Panc1 (cell line): Measurements from ENCODE around the gene LYPD4. TPM values are rescaled to one million over a fixed set of nuclear protein-coding genes. Genes with fewer than 3 reads are reported as not detected.

Source experiments
- ATAC-seq: fragments of 200-7000 bp; cut with Tn5 transposase; 2 replicates; pipeline ENCODE4 v1.9.1; 2020; ENCODE audit warnings: mild to moderate bottlenecking, moderate library complexity
- BruUV-seq: library from RNA; stranded (reverse); fragments of 400-500 nt; replicated peaks from 2 replicates; lab custom pipeline; 2021; lab: Mats Ljungman, UMichigan
- CTCF ChIA-PET: fragments of 300-600 bp; sonication (Branson Sonifier 250); formaldehyde crosslinking; loops from one replicate; lab custom pipeline; 2022; ENCODE audit warnings: antibody characterized with exemption; lab: Charles Lee
- POLR2A ChIA-PET: fragments of 300-600 bp; sonication (Branson Sonifier 250); formaldehyde crosslinking; loops from one replicate; lab custom pipeline; 2022; ENCODE audit warnings: antibody characterized with exemption; lab: Charles Lee
- DNase-seq: peaks from one replicate; pipeline ENCODE4 v3.0.0-alpha.2; 2010; ENCODE audit warnings: low read depth, low spot score
- H3K27ac ChIP-seq: 2 replicates; pipeline ENCODE4 v1.5.1; 2011; ENCODE audit warnings: mild to moderate bottlenecking, low read length, inconsistent platforms
- H3K27me3 ChIP-seq: fragments of 200-500 bp; sonication (Bioruptor generic); 2 replicates; pipeline ENCODE4 v1.6.0; 2014; ENCODE audit warnings: low read length, inconsistent platforms; ENCODE audit not compliant: control insufficient read depth, insufficient read depth
- H3K36me3 ChIP-seq: fragments of 200-500 bp; sonication (Bioruptor generic); 2 replicates; pipeline ENCODE4 v1.5.1; 2014; ENCODE audit warnings: inconsistent platforms, mild to moderate bottlenecking, low read length, moderate library complexity; ENCODE audit not compliant: control insufficient read depth, insufficient read depth
- H3K4me1 ChIP-seq: 2 replicates; pipeline ENCODE4 v1.5.1; 2011; ENCODE audit warnings: inconsistent platforms, mild to moderate bottlenecking, low read length, moderate library complexity; ENCODE audit not compliant: control insufficient read depth, insufficient read depth
- H3K4me3 ChIP-seq, 2 experiments: 2 replicates each; pipeline ENCODE4 v1.5.1; 2011 to 2012; ENCODE audit warnings: low read depth in 2 of 2, low read length in 2 of 2, mild to moderate bottlenecking in 2 of 2, inconsistent platforms in 1 of 2, moderate library complexity in 1 of 2
- H3K9me3 ChIP-seq: fragments of 200-500 bp; sonication (Bioruptor generic); 2 replicates; pipeline ENCODE4 v1.5.1; 2014; ENCODE audit warnings: low read depth, mild to moderate bottlenecking, inconsistent platforms, low read length, moderate library complexity; ENCODE audit not compliant: control insufficient read depth, insufficient read depth
- CTCF ChIP-seq: fragments of 450-650 bp; IDR thresholded peaks from 2 replicates; pipeline ENCODE4 v1.5.1; 2017; ENCODE audit warnings: mild to moderate bottlenecking
- POLR2AphosphoS5 ChIP-seq: IDR thresholded peaks from 2 replicates; pipeline ENCODE4 v1.6.1; 2012; ENCODE audit warnings: mild to moderate bottlenecking, low read depth, low read length, moderate library complexity
- SIN3A ChIP-seq: IDR thresholded peaks from 2 replicates; pipeline ENCODE4 v1.6.1; 2012; ENCODE audit warnings: low read depth, mild to moderate bottlenecking, low read length, moderate library complexity, borderline replicate concordance; ENCODE audit not compliant: insufficient read depth
- TCF7L2 ChIP-seq: IDR thresholded peaks from 2 replicates; pipeline ENCODE4 v1.6.1; 2011; ENCODE audit warnings: mild to moderate bottlenecking, low read depth, low read length, inconsistent platforms
- in situ Hi-C: cut with HindIII; loops from 2 replicates; pipeline ENCODE4 v1.10.0; 2016; ENCODE audit warnings: low sequenced_read_pairs, low pct_unique_long_range_greater_than_20kb
- intact Hi-C: fragments of 100-400 bp; cut with micrococcal nuclease; formaldehyde crosslinking; loops from one replicate; pipeline ENCODE4 v1.10.0; 2022; ENCODE audit not compliant: unreplicated experiment
- total RNA-seq: library from RNA; stranded (reverse); gene quantifications from one replicate; pipeline ENCODE4 v1.2.1, GENCODE V29; 2021; ENCODE audit not compliant: unreplicated experiment
- TF ChIP-seq, protein P1 (sequence below), 2 experiments: IDR thresholded peaks; 2 replicates each; pipeline ENCODE4 v1.6.1; 2011 to 2012; ENCODE audit warnings: low read depth in 2 of 2, control low read depth in 1 of 2, low read length in 1 of 2, mild to moderate bottlenecking in 1 of 2, moderate library complexity in 1 of 2; ENCODE audit not compliant: insufficient read depth in 1 of 2

The LYPD4 gene
- total RNA-seq, 1 experiment from 2014 or later: not detected

GRCh38 chr19:41801031-41801430, 43.5 kb downstream of the LYPD4 start:
- TF ChIP-seq TCF7L2: no peak
- no peak overlapping the region for H3K27ac ChIP-seq
- no peaks in the 10 kb centered on the region for H3K9me3 ChIP-seq
- H3K4me3 ChIP-seq: no peak overlapping the region
- no peaks in the 10 kb centered on the region for H3K27me3 ChIP-seq
- POLR2A ChIA-PET: no interaction called here
- H3K36me3 ChIP-seq: no peaks in the 10 kb centered on the region
- intact Hi-C loops: no loop called here
- in situ Hi-C loops: no loop called here
- no peaks in the 10 kb centered on the region for H3K4me1 ChIP-seq
- DNase-seq (no peak), ATAC-seq (no peak)
- CTCF ChIA-PET: interaction anchor here (0.6 kb wide), 1 partner anchor 43 kb away, joined by 3 read pairs; no protein-coding TSS in a partner anchor
- no TSS peak for BruUV-seq

DNA sequence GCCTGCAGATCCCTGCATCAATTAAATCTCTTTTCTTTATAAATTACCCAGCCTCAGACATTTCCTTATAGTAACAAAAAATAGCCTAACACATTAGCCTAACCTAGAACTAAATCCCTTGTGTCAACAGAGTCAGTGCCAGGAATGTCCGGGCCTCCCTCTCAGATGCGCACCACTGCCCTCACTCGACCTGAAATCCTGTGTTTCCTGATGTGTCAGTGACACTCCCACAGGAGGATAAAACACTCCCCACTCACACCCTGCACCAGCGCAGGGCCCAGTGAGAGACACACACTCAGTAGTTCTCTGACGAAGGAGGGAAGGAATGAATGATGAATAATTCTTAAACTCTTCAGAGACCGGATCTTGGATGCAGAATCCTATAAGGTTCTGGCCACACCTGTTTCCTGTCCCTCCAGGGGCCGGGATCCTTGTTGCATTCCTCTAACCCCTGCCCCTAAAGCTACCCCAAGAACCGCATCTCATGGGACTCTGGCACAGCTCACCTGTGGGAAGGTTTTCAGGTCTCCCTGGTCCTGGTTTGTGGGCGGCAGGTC, 45.0 kb downstream of the LYPD4 start:
- Histone ChIP-seq H3K9me3 (no peaks in the 10 kb centered on the region), H3K4me3 (no peak overlapping the region), H3K4me1 (no peaks in the 10 kb centered on the region), H3K27ac (no peak overlapping the region), H3K27me3 (no peaks in the 10 kb centered on the region), H3K36me3 (no peaks in the 10 kb centered on the region)
- ChIA-PET POLR2A (no interaction called here), CTCF (no interaction called here)
- no TSS peak for BruUV-seq
- ATAC-seq (no peak), DNase-seq (no peak)
- intact Hi-C loops (no loop called here), in situ Hi-C loops (no loop called here)
- no peak for TF ChIP-seq POLR2AphosphoS5
- TF ChIP-seq SIN3A: no peak
- no peak for TF ChIP-seq CTCF
- TF ChIP-seq, protein P1, sequence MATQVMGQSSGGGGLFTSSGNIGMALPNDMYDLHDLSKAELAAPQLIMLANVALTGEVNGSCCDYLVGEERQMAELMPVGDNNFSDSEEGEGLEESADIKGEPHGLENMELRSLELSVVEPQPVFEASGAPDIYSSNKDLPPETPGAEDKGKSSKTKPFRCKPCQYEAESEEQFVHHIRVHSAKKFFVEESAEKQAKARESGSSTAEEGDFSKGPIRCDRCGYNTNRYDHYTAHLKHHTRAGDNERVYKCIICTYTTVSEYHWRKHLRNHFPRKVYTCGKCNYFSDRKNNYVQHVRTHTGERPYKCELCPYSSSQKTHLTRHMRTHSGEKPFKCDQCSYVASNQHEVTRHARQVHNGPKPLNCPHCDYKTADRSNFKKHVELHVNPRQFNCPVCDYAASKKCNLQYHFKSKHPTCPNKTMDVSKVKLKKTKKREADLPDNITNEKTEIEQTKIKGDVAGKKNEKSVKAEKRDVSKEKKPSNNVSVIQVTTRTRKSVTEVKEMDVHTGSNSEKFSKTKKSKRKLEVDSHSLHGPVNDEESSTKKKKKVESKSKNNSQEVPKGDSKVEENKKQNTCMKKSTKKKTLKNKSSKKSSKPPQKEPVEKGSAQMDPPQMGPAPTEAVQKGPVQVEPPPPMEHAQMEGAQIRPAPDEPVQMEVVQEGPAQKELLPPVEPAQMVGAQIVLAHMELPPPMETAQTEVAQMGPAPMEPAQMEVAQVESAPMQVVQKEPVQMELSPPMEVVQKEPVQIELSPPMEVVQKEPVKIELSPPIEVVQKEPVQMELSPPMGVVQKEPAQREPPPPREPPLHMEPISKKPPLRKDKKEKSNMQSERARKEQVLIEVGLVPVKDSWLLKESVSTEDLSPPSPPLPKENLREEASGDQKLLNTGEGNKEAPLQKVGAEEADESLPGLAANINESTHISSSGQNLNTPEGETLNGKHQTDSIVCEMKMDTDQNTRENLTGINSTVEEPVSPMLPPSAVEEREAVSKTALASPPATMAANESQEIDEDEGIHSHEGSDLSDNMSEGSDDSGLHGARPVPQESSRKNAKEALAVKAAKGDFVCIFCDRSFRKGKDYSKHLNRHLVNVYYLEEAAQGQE (IDR thresholded peaks at IDR 0.05; ENCODE audit: insufficient read depth in 1 of 2, low read depth in 2 of 2, low read length in 1 of 2): no peak
- TF ChIP-seq TCF7L2: no peak

DNA sequence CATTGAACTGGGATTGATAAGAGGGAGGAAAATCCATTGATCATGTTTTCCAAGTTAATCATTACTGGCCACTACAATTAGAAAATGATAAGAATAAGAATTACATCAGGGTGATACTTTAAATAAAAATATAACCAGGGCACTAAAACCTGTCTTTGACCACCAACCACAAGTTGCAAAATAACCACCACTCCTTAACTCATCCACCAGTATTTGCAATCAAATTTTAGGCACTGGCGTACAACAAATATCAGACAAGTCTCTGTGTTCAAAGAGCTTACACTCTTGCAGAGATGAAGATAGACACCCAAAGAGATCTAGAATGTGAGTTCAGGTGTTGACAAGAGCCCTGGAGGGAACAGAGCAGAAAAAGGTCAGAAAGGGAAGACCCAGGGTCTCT, 47.6 kb downstream of the LYPD4 start:
- Histone ChIP-seq H3K36me3 (no peaks in the 10 kb centered on the region), H3K27ac (no peak overlapping the region), H3K27me3 (no peaks in the 10 kb centered on the region), H3K9me3 (no peaks in the 10 kb centered on the region), H3K4me1 (no peaks in the 10 kb centered on the region), H3K4me3 (no peak overlapping the region)
- ATAC-seq (no peak), DNase-seq (no peak)
- in situ Hi-C loops (no loop called here), intact Hi-C loops (no loop called here)
- TF ChIP-seq POLR2AphosphoS5: no peak
- no peak for TF ChIP-seq CTCF
- no peak for TF ChIP-seq SIN3A
- TF ChIP-seq, protein P1 (IDR thresholded peaks at IDR 0.05; ENCODE audit: insufficient read depth in 1 of 2, low read depth in 2 of 2, low read length in 1 of 2): no peak
- no peak for TF ChIP-seq TCF7L2
- no TSS peak for BruUV-seq
- ChIA-PET CTCF (no interaction called here), POLR2A (no interaction called here)
